IMR-90 (cell line): Measurements from ENCODE around the gene B4GALNT3. TPM values are rescaled to one million over a fixed set of nuclear protein-coding genes. Genes with fewer than 3 reads are reported as not detected.

Experiments
- ATAC-seq: fragments of 200-7000 bp; cut with Tn5 transposase; 2 replicates; pipeline ENCODE4 v1.9.1; 2020; ENCODE audit warnings: low read depth, mild to moderate bottlenecking, moderate library complexity
- BruUV-seq: library from RNA; stranded (reverse); fragments of 400-500 nt; replicated peaks from 2 replicates; lab custom pipeline; 2021; lab: Mats Ljungman, UMichigan
- CTCF ChIA-PET: fragments of 300-600 bp; formaldehyde crosslinking; extraction: SDS; loops from one replicate; lab custom pipeline; 2021; ENCODE audit warnings: antibody characterized with exemption; lab: Yijun Ruan, JAX
- POLR2A ChIA-PET: fragments of 300-600 bp; sonication (Branson Sonifier 250); formaldehyde crosslinking; loops from one replicate; lab custom pipeline; 2022; ENCODE audit warnings: antibody characterized with exemption; ENCODE audit not compliant: unreplicated experiment; lab: Charles Lee
- DNase-seq: peaks from one replicate; pipeline ENCODE4 v3.0.0; 2013
- H2AFZ ChIP-seq: replicated peaks from 2 replicates; pipeline ENCODE3; 2013; ENCODE audit warnings: low read length, mild to moderate bottlenecking; ENCODE audit not compliant: poor library complexity
- H2AK5ac ChIP-seq: 2 replicates; pipeline ENCODE4 v1.6.1; 2013; ENCODE audit warnings: low read depth, low read length, inconsistent platforms
- H2AK9ac ChIP-seq: replicated peaks from 2 replicates; pipeline ENCODE3; 2013; ENCODE audit warnings: mild to moderate bottlenecking, low read depth, low read length, moderate library complexity; ENCODE audit not compliant: poor library complexity
- H2BK120ac ChIP-seq: 2 replicates; pipeline ENCODE4 v1.6.1; 2013; ENCODE audit warnings: low read depth, low read length, inconsistent platforms
- H2BK15ac ChIP-seq: 3 replicates; pipeline ENCODE4 v1.6.1; 2013; ENCODE audit warnings: low read depth, low read length, inconsistent platforms
- H2BK20ac ChIP-seq: 2 replicates; pipeline ENCODE4 v1.6.1; 2013; ENCODE audit warnings: low read depth, mild to moderate bottlenecking, inconsistent platforms, low read length, moderate library complexity
- H2BK5ac ChIP-seq: 2 replicates; pipeline ENCODE4 v1.6.1; 2013; ENCODE audit warnings: mild to moderate bottlenecking, low read depth, low read length, inconsistent platforms; ENCODE audit not compliant: poor library complexity, severe bottlenecking
- H3K14ac ChIP-seq: replicated peaks from 2 replicates; pipeline ENCODE4 v1.6.1; 2013; ENCODE audit warnings: low read depth, low read length, inconsistent platforms
- H3K18ac ChIP-seq: 2 replicates; pipeline ENCODE4 v1.6.1; 2013; ENCODE audit warnings: low read depth, low read length, control low read depth
- H3K23ac ChIP-seq: 2 replicates; pipeline ENCODE4 v1.6.1; 2013; ENCODE audit warnings: low read depth, low read length, inconsistent platforms
- H3K27ac ChIP-seq: 2 replicates; pipeline ENCODE4 v1.5.1; 2013; ENCODE audit warnings: mild to moderate bottlenecking, control low read depth, low read length; ENCODE audit not compliant: insufficient read depth
- H3K27me3 ChIP-seq: 2 replicates; pipeline ENCODE4 v1.6.1; 2013; ENCODE audit warnings: low read length; ENCODE audit not compliant: control insufficient read depth, insufficient read depth
- H3K36me3 ChIP-seq: 2 replicates; pipeline ENCODE4 v1.6.1; 2013; ENCODE audit warnings: low read length, mixed read lengths; ENCODE audit not compliant: control insufficient read depth, insufficient read depth
- H3K4ac ChIP-seq: 2 replicates; pipeline ENCODE4 v1.6.1; 2013; ENCODE audit warnings: low read depth, low read length, inconsistent platforms
- H3K4me1 ChIP-seq: 2 replicates; pipeline ENCODE4 v1.6.1; 2013; ENCODE audit warnings: low read length, mixed read lengths; ENCODE audit not compliant: control insufficient read depth, insufficient read depth
- H3K4me2 ChIP-seq: 2 replicates; pipeline ENCODE4 v1.6.1; 2013; ENCODE audit warnings: low read depth, mild to moderate bottlenecking, control low read depth, low read length, moderate library complexity
- H3K4me3 ChIP-seq: 2 replicates; pipeline ENCODE4 v1.5.1; 2013; ENCODE audit warnings: low read depth, mild to moderate bottlenecking, control low read depth, low read length, moderate library complexity; ENCODE audit not compliant: insufficient read depth
- H3K56ac ChIP-seq: 2 replicates; pipeline ENCODE4 v1.6.1; 2013; ENCODE audit warnings: low read length, inconsistent platforms; ENCODE audit not compliant: insufficient read depth; ENCODE audit errors: extremely low read depth
- H3K79me1 ChIP-seq, 2 experiments: 2 replicates each; pipeline ENCODE4 v1.6.1; 2013; ENCODE audit warnings: low read length in 2 of 2, inconsistent platforms in 1 of 2, low read depth in 1 of 2
- H3K9ac ChIP-seq: 2 replicates; pipeline ENCODE4 v1.6.1; 2013; ENCODE audit warnings: low read depth, low read length, control low read depth
- H3K9me1 ChIP-seq: 2 replicates; pipeline ENCODE4 v1.6.1; 2013; ENCODE audit warnings: low read length, inconsistent platforms; ENCODE audit not compliant: insufficient read depth
- H3K9me3 ChIP-seq: 2 replicates; pipeline ENCODE4 v1.6.1; 2013; ENCODE audit warnings: low read length; ENCODE audit not compliant: control insufficient read depth, insufficient read depth
- H4K20me1 ChIP-seq: 2 replicates; pipeline ENCODE4 v1.6.1; 2013; ENCODE audit warnings: low read length, inconsistent platforms; ENCODE audit not compliant: insufficient read depth
- H4K5ac ChIP-seq: 2 replicates; pipeline ENCODE4 v1.6.1; 2013; ENCODE audit warnings: mild to moderate bottlenecking, low read depth, low read length, control low read depth
- H4K8ac ChIP-seq, 2 experiments: 2 replicates each; pipeline ENCODE4 v1.6.1; 2013; ENCODE audit warnings: low read depth in 2 of 2, low read length in 2 of 2, control low read depth in 1 of 2, inconsistent platforms in 1 of 2
- H4K91ac ChIP-seq: 2 replicates; pipeline ENCODE4 v1.6.1; 2013; ENCODE audit warnings: low read depth, low read length, inconsistent platforms; ENCODE audit not compliant: insufficient read depth
- CHD1 ChIP-seq: IDR thresholded peaks from 2 replicates; pipeline ENCODE4 v1.6.1; 2012; ENCODE audit warnings: low read depth, low read length, improper control_type of control experiment
- ELK1 ChIP-seq: fragments of 150-350 bp; IDR thresholded peaks from 2 replicates; pipeline ENCODE4 v1.6.1; 2016; ENCODE audit warnings: low read depth, mild to moderate bottlenecking, low read length, moderate library complexity, borderline replicate concordance
- FOS ChIP-seq: fragments of 150-350 bp; IDR thresholded peaks from 2 replicates; pipeline ENCODE4 v1.6.1; 2016; ENCODE audit warnings: low read depth, low read length
- MAFK ChIP-seq: IDR thresholded peaks from 2 replicates; pipeline ENCODE4 v1.6.1; 2012; ENCODE audit warnings: low read depth, low read length, improper control_type of control experiment
- MXI1 ChIP-seq: IDR thresholded peaks from 2 replicates; pipeline ENCODE4 v1.6.1; 2012; ENCODE audit warnings: low read depth, mild to moderate bottlenecking, low read length, moderate library complexity, borderline replicate concordance
- RAD21 ChIP-seq: IDR thresholded peaks from 2 replicates; pipeline ENCODE4 v1.6.1; 2012; ENCODE audit warnings: low read length, improper control_type of control experiment
- RCOR1 ChIP-seq: IDR thresholded peaks from 2 replicates; pipeline ENCODE4 v1.6.1; 2012; ENCODE audit warnings: mild to moderate bottlenecking, low read length, improper control_type of control experiment; ENCODE audit not compliant: insufficient replicate concordance
- USF2 ChIP-seq: fragments of 150-350 bp; IDR thresholded peaks from 2 replicates; pipeline ENCODE4 v1.6.1; 2017; ENCODE audit warnings: mild to moderate bottlenecking, antibody characterized with exemption, low read length, low read depth
- WGBS, 2 experiments: methylation state at CpG; one replicate each; pipeline versions ENCODE4 v1.1.5 to v1.1.7; 2013; ENCODE audit warnings: missing lambda C conversion rate in 2 of 2; ENCODE audit not compliant: insufficient read length in 1 of 2; ENCODE audit errors: extremely low coverage in 2 of 2; 5-methylcytosine and 5-hydroxymethylcytosine counted together
- dilution Hi-C: fragments of 300-500 bp; cut with HindIII; formaldehyde crosslinking; loops from one replicate; pipeline ENCODE4 v1.14.3; 2018; ENCODE audit warnings: low sequenced_read_pairs; ENCODE audit not compliant: unreplicated experiment
- in situ Hi-C: fragments of 300-500 bp; cut with MboI; formaldehyde crosslinking; loops from 3 replicates; pipeline ENCODE4 v1.14.3; 2019; ENCODE audit warnings: low sequenced_read_pairs, inconsistent platforms, mixed read lengths
- intact Hi-C: fragments of 100-400 bp; cut with micrococcal nuclease; formaldehyde crosslinking; loops from 2 replicates; pipeline ENCODE4 v1.10.0; 2022
- polyA plus RNA-seq, 3 experiments: library from polyadenylated mRNA; depleted of rRNA; stranded (reverse); fragments of >200 nt; gene quantifications; 2 replicates each; pipeline ENCODE4 v1.2.3, GENCODE V29; 2012; ENCODE audit warnings: low replicate concordance in 1 of 3
- total RNA-seq: library from RNA; depleted of rRNA; stranded (reverse); fragments of >200 nt; gene quantifications from 2 replicates; pipeline ENCODE4 v1.2.3, GENCODE V29; 2012

The B4GALNT3 gene
- total and polyA plus RNA-seq, 2 of the 4 experiments (the other 2 are of a cell fraction), result not detected

- dilution Hi-C loops, result no loop called here
- Histone ChIP-seq H3K14ac (no peak overlapping the region), H3K18ac (no peak overlapping the region), H4K20me1 (no peaks in the 10 kb centered on the region), H3K4me2 (no peak overlapping the region), H3K36me3 (no peaks in the 10 kb centered on the region), H4K91ac (no peak overlapping the region), H2AK9ac (no peak overlapping the region), H3K4me1 (no peaks in the 10 kb centered on the region), H3K27me3 (peaks cover 63% of the 10 kb centered on the region), H2BK20ac (no peak overlapping the region), H3K4me3 (no peak overlapping the region), H3K9ac (no peak overlapping the region), H3K9me1 (no peaks in the 10 kb centered on the region), H3K79me1 (no peaks in the 10 kb centered on the region), H2AK5ac (no peak overlapping the region), H2BK120ac (no peak overlapping the region), H2BK5ac (no peak overlapping the region), H2BK15ac (no peak overlapping the region), H4K5ac (no peak overlapping the region), H3K23ac (no peak overlapping the region), H3K9me3 (peaks cover 2% of the 10 kb centered on the region; the same call in 1 of the 2 replicates), H3K56ac (no peak overlapping the region), H3K27ac (no peak overlapping the region), H4K8ac (no peak overlapping the region), H2AFZ (no peak overlapping the region), H3K4ac (no peak overlapping the region)
- no peak for DNase-seq
- intact Hi-C loops, result no loop called here
- no TSS peak for BruUV-seq
- ATAC-seq, result no peak
- no peak for TF ChIP-seq MXI1
- no peak for TF ChIP-seq USF2
- TF ChIP-seq FOS, result no peak
- TF ChIP-seq CHD1, result no peak
- TF ChIP-seq ELK1, result no peak
- no peak for TF ChIP-seq RCOR1
- no peak for TF ChIP-seq MAFK
- no peak for TF ChIP-seq RAD21
- no CpG with 5 or more reads among the region's 2 CpGs for WGBS, 2 experiments
- ChIA-PET POLR2A (no interaction called here), CTCF (no interaction called here)
- in situ Hi-C loops, result no loop called here
Measured at GRCh38 chr12:520119-520518, 60.4 kb downstream of the B4GALNT3 start.
